GM19467 (cell line): ENCODE data around the gene STOX2.

Source experiments
- ATAC-seq: cut with Tn5 transposase; IDR thresholded peaks from one replicate; pipeline ENCODE4 v1.9.1; 2021; ENCODE audit warnings: mild to moderate bottlenecking, moderate library complexity; ENCODE audit not compliant: unreplicated experiment

Gene STOX2

GRCh38 chr4:183977707-183978106 lies 72.6 kb downstream of the STOX2 start:
- no peak for ATAC-seq

- ATAC-seq: no peak
Observed at GRCh38 chr4:183984566-183984965, 79.5 kb downstream of the STOX2 start.

GRCh38 chr4:183985786-183986185 lies 80.7 kb downstream of the STOX2 start:
- ATAC-seq: no peak

GRCh38 chr4:183986291-183986970 lies 81.3 kb downstream of the STOX2 start:
- ATAC-seq: no peak

- ATAC-seq: no peak
Observed at GRCh38 chr4:183986971-183987946, 82.2 kb downstream of the STOX2 start.

GRCh38 chr4:183987987-183988392 lies 82.9 kb downstream of the STOX2 start:
- ATAC-seq: no peak

- no peak for ATAC-seq
Observed at GRCh38 chr4:183988874-183989273, 83.8 kb downstream of the STOX2 start.

GRCh38 chr4:183989461-183989860 lies 84.4 kb downstream of the STOX2 start:
- ATAC-seq: no peak

GRCh38 chr4:183989931-183990330 lies 84.8 kb downstream of the STOX2 start:
- ATAC-seq: no peak

- no peak for ATAC-seq
Observed at GRCh38 chr4:183993676-183994075, 88.6 kb downstream of the STOX2 start.

- no peak for ATAC-seq
Observed at GRCh38 chr4:183995570-183995969, 90.5 kb downstream of the STOX2 start.

GRCh38 chr4:183996868-183997267 lies 91.8 kb downstream of the STOX2 start:
- ATAC-seq: no peak

- no peak for ATAC-seq
Observed at GRCh38 chr4:183999435-183999834, 94.3 kb downstream of the STOX2 start.

GRCh38 chr4:184000457-184001396 lies 95.6 kb downstream of the STOX2 start:
- no peak for ATAC-seq

GRCh38 chr4:184003433-184003832 lies 98.3 kb downstream of the STOX2 start:
- ATAC-seq: no peak

- no peak for ATAC-seq
Observed at GRCh38 chr4:184007891-184008290, 102.8 kb downstream of the STOX2 start.

GRCh38 chr4:184010696-184011095 lies 105.6 kb downstream of the STOX2 start:
- no peak for ATAC-seq

- no peak for ATAC-seq
Observed at GRCh38 chr4:184011826-184012380, 106.8 kb downstream of the STOX2 start.

- ATAC-seq: no peak
Observed at GRCh38 chr4:184012937-184013336, 107.8 kb downstream of the STOX2 start.

GRCh38 chr4:184014301-184014700 lies 109.2 kb downstream of the STOX2 start:
- ATAC-seq: no peak
